Heart left ventricle (tissue), 13 donors: ENCODE results near the gene HCN4.
A peak's percentile ranks its signal among the peaks of the same experiment; 100 is the strongest.

Experiments
- POLR2A ChIP-seq, 2 donors: fragments of 450-650 bp; IDR thresholded peaks; one replicate each; pipeline ENCODE4 v1.6.1; 2017; ENCODE audit warnings: antibody characterized with exemption in 2 of 2, mild to moderate bottlenecking in 2 of 2, moderate library complexity in 2 of 2
- TF ChIP-seq, protein P1 (sequence below), 12 donors: fragments of 200-600 bp; sonication (generic) in 4 of 12; IDR thresholded peaks; one replicate each; pipeline versions ENCODE4 v1.5.0 to v1.8.0; 2018 to 2022; ENCODE audit warnings: antibody characterized with exemption in 12 of 12, mild to moderate bottlenecking in 5 of 12
- donor health status: ischemic (EF 13 %, LVEDD 7.1; RV severe dilation, severe dysfunction).
- donor health status: DM: no; HTN: yes; CAD: no.
- donor health status: DM: no; HTN: no; CAD: no.
- donor health status: ischemic (EF 25% LVEDD 6.9; RV normal size, moderate dysfunction).
- donor health status: ischemic (EF 25% LVEDD 5.7; RV mildly dilated, moderate dysfunction).
- donor health status: ischemic (EF 35%, LVEDD 5.7; RV mildly dilated, moderate dysfunction).
- donor health status: nonischemic (EF 11% LVEDD 7.7; RV severe dilation, severe dysfunction).
- donor health status: DM: yes; HTN: yes; CAD: no.
- donor health status: PGD.
- donor health status: ischemic (EF 29% LVEDD 5.4; RV normal size, mild dysfunction).
- donor health status: nonischemic (EF 23%, LVEDD 6.1; RV moderate dilation, normal function).

DNA sequence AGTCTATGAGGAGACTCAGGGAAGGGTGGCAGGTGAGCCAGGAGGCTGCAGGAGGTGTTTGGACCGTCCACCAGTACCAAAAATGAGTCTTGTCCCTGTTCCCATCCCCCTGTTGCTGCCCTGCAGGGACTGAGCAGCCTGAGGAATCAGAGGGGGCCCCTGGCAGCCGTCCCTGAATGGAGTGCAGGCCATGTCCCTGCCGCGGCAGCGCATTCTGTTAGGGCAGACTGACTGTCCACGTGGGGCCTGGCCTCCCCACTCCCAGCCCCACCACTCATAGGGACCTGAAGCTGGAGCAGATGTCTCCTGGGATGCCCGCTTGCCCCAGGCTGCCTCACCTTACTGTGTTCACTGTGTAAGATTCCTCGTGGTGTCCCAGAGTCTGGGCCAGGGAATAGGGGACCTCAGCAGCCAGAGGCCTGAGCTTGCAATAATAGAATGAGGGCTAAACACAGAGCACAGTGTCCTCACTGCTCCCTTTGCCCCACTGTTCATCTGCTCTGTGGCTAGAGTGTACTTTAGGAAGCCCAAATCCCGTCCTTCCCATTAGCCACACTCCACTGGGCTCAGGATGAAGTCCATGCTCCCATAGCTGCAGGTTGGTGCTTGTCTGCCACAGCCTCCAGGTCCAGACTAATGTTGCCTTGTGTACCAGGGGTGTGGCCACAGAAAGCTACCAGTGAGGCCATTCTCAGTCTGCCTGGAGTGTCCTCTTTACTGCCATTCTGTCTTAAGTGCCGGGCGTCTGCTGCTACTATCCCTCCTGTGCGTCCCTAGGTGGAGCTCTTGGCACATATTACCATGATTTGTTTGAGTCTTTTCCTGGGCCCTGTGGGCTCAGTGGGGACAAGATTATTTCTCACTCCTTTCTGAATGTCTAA, 63.2 kb downstream of the HCN4 start:
- TF ChIP-seq, protein P1, sequence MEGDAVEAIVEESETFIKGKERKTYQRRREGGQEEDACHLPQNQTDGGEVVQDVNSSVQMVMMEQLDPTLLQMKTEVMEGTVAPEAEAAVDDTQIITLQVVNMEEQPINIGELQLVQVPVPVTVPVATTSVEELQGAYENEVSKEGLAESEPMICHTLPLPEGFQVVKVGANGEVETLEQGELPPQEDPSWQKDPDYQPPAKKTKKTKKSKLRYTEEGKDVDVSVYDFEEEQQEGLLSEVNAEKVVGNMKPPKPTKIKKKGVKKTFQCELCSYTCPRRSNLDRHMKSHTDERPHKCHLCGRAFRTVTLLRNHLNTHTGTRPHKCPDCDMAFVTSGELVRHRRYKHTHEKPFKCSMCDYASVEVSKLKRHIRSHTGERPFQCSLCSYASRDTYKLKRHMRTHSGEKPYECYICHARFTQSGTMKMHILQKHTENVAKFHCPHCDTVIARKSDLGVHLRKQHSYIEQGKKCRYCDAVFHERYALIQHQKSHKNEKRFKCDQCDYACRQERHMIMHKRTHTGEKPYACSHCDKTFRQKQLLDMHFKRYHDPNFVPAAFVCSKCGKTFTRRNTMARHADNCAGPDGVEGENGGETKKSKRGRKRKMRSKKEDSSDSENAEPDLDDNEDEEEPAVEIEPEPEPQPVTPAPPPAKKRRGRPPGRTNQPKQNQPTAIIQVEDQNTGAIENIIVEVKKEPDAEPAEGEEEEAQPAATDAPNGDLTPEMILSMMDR (IDR thresholded peaks at IDR 0.05): peak; percentile 24 to 64 (median 58)
- TF ChIP-seq POLR2A (IDR thresholded peaks at IDR 0.05): no peak
